SK-N-SH (cell line): ENCODE measurements around the gene MUC5AC. TPM values are rescaled to one million over a fixed set of nuclear protein-coding genes. Genes with fewer than 3 reads are reported as not detected.

Experiments used
- CTCF ChIA-PET: fragments of 300-600, 350-600 bp; formaldehyde crosslinking; extraction: SDS; loops from one replicate; lab custom pipeline; 2021; lab: Yijun Ruan, JAX
- POLR2A ChIA-PET: fragments of 350-600 bp; sonication (Branson Sonifier 250); formaldehyde crosslinking; extraction: SDS; loops from one replicate; lab custom pipeline; 2020; ENCODE audit warnings: antibody characterized with exemption, inconsistent platforms; lab: Yijun Ruan, JAX
- DNase-seq: peaks from one replicate; pipeline ENCODE4 v3.0.0; 2012
- H2AFZ ChIP-seq: fragments of 200-600 bp; sonication (generic); 2 replicates; pipeline ENCODE4 v1.8.1; 2016; ENCODE audit warnings: antibody characterized with exemption, mild to moderate bottlenecking, low read depth
- H3F3A ChIP-seq: fragments of 200-600 bp; sonication (generic); replicated peaks from 2 replicates; pipeline ENCODE3; 2016; ENCODE audit warnings: antibody characterized with exemption, mild to moderate bottlenecking; ENCODE audit not compliant: insufficient read depth
- H3K27ac ChIP-seq, 2 experiments: fragments of 200-500 bp in 1 of 2; fragments of 200-600 bp in 1 of 2; sonication (Bioruptor generic) in 1 of 2; sonication (generic), shearing (Covaris generic) in 1 of 2; 2 replicates each; pipeline versions ENCODE4 v1.5.1 to v1.6.1; 2014 to 2016; ENCODE audit warnings: low read depth in 2 of 2, inconsistent platforms in 1 of 2, low read length in 1 of 2, mild to moderate bottlenecking in 1 of 2, mixed read lengths in 1 of 2
- H3K27me3 ChIP-seq: fragments of 200-600 bp; sonication (generic), shearing (Covaris generic); 2 replicates; pipeline ENCODE4 v1.6.1; 2016; ENCODE audit warnings: mixed run types; ENCODE audit not compliant: insufficient read depth
- H3K36me3 ChIP-seq, 2 experiments: fragments of 200-500 bp in 1 of 2; fragments of 200-600 bp in 1 of 2; sonication (Bioruptor generic) in 1 of 2; sonication (generic) in 1 of 2; replicated peaks in 1 of 2; 2 replicates each; pipeline versions ENCODE3 to v1.5.1; 2014 to 2016; ENCODE audit warnings: low read length in 1 of 2, mild to moderate bottlenecking in 1 of 2; ENCODE audit not compliant: insufficient read depth in 2 of 2, control insufficient read depth in 1 of 2
- H3K4me1 ChIP-seq, 2 experiments: fragments of 200-500 bp in 1 of 2; fragments of 200-600 bp in 1 of 2; sonication (Bioruptor generic) in 1 of 2; sonication (generic), shearing (Covaris generic) in 1 of 2; 2 replicates each; pipeline versions ENCODE4 v1.5.1 to v1.6.1; 2014 to 2016; ENCODE audit warnings: low read depth in 1 of 2, low read length in 1 of 2, mixed run types in 1 of 2; ENCODE audit not compliant: insufficient read depth in 2 of 2, control insufficient read depth in 1 of 2
- H3K4me2 ChIP-seq: fragments of 200-600 bp; sonication (generic), shearing (Covaris generic); 2 replicates; pipeline ENCODE4 v1.6.1; 2017; ENCODE audit warnings: mixed run types
- H3K4me3 ChIP-seq, 2 experiments: fragments of 200-500 bp in 1 of 2; fragments of 200-600 bp in 1 of 2; sonication (Bioruptor generic) in 1 of 2; sonication (generic), shearing (Covaris generic) in 1 of 2; 2 replicates each; pipeline versions ENCODE4 v1.5.1 to v1.8.1; 2014 to 2016; ENCODE audit warnings: low read depth in 2 of 2, inconsistent platforms in 1 of 2, low read length in 1 of 2, mild to moderate bottlenecking in 1 of 2, mixed read lengths in 1 of 2, moderate library complexity in 1 of 2
- H3K79me2 ChIP-seq: fragments of 200-600 bp; sonication (generic); 2 replicates; pipeline ENCODE4 v1.8.1; 2017; ENCODE audit warnings: mild to moderate bottlenecking; ENCODE audit not compliant: insufficient read depth
- H3K9ac ChIP-seq: fragments of 200-600 bp; sonication (generic); 2 replicates; pipeline ENCODE4 v1.6.1; 2017; ENCODE audit warnings: mixed run types
- H3K9me2 ChIP-seq: fragments of 200-600 bp; sonication (generic); 2 replicates; pipeline ENCODE4 v1.6.1; 2017; ENCODE audit warnings: mixed run types
- H3K9me3 ChIP-seq: fragments of 200-600 bp; sonication (generic); 2 replicates; pipeline ENCODE4 v1.6.1; 2017; ENCODE audit warnings: mixed run types, mild to moderate bottlenecking, moderate library complexity
- H4K20me1 ChIP-seq: fragments of 200-600 bp; sonication (generic); 2 replicates; pipeline ENCODE4 v1.6.1; 2017; ENCODE audit warnings: mild to moderate bottlenecking, mixed run types; ENCODE audit not compliant: insufficient read depth
- CHD2 ChIP-seq: fragments of 150-350 bp; IDR thresholded peaks from 2 replicates; pipeline ENCODE4 v1.6.1; 2018; ENCODE audit warnings: low read length; ENCODE audit not compliant: partially characterized antibody
- ELF1 ChIP-seq: IDR thresholded peaks from 2 replicates; pipeline ENCODE4 v1.4.0; 2012
- EP300 ChIP-seq, 2 experiments: IDR thresholded peaks; 2 replicates each; pipeline versions ENCODE4 v1.4.0 to v1.6.1; 2012; ENCODE audit warnings: borderline replicate concordance in 1 of 2, low read depth in 1 of 2, low read length in 1 of 2
- FOXM1 ChIP-seq: IDR thresholded peaks from 2 replicates; pipeline ENCODE4 v1.4.0; 2012; ENCODE audit warnings: low read depth, mild to moderate bottlenecking
- GABPA ChIP-seq: IDR thresholded peaks from 2 replicates; pipeline ENCODE4 v1.4.0; 2012; ENCODE audit warnings: low read depth, mild to moderate bottlenecking
- GATA2 ChIP-seq: sonication (generic); formaldehyde crosslinking; IDR thresholded peaks from 2 replicates; pipeline ENCODE4 v1.5.0; 2020; ENCODE audit warnings: mild to moderate bottlenecking, missing genetic modification reagents
- JUND ChIP-seq: IDR thresholded peaks from 2 replicates; pipeline ENCODE4 v1.4.0; 2012
- MXI1 ChIP-seq: IDR thresholded peaks from 2 replicates; pipeline ENCODE4 v1.6.1; 2012; ENCODE audit warnings: mild to moderate bottlenecking, low read depth, low read length, improper control_type of control experiment
- POLR2AphosphoS5 ChIP-seq: IDR thresholded peaks from 2 replicates; pipeline ENCODE4 v1.6.1; 2012; ENCODE audit warnings: low read depth, low read length
- SIN3A ChIP-seq: IDR thresholded peaks from 2 replicates; pipeline ENCODE4 v1.6.1; 2012; ENCODE audit warnings: low read depth, mild to moderate bottlenecking, low read length, moderate library complexity, borderline replicate concordance
- TAF1 ChIP-seq: IDR thresholded peaks from 2 replicates; pipeline ENCODE4 v1.6.1; 2012; ENCODE audit warnings: low read depth, mild to moderate bottlenecking, low read length, moderate library complexity, borderline replicate concordance
- USF1 ChIP-seq: IDR thresholded peaks from 2 replicates; pipeline ENCODE4 v1.4.0; 2012; ENCODE audit warnings: low read depth, borderline replicate concordance
- ZBTB33 ChIP-seq: IDR thresholded peaks from 2 replicates; pipeline ENCODE4 v1.4.0; 2012; ENCODE audit warnings: low read depth, borderline replicate concordance
- WGBS: methylation state at CpG from one replicate; pipeline ENCODE4 v1.1.6; 2017; ENCODE audit warnings: low lambda C conversion rate; 5-methylcytosine and 5-hydroxymethylcytosine counted together
- polyA plus RNA-seq, 3 experiments: library from polyadenylated mRNA; depleted of rRNA; stranded (reverse); fragments of >200 nt; gene quantifications; 2 replicates each; pipeline ENCODE4 v1.2.3, GENCODE V29; 2012
- TF ChIP-seq, protein P1 (sequence below): fragments of 200-600 bp; sonication (generic); IDR thresholded peaks from 2 replicates; pipeline ENCODE4 v1.6.1; 2017; ENCODE audit warnings: antibody characterized with exemption, mild to moderate bottlenecking, moderate library complexity
- TF ChIP-seq, protein P2 (sequence below): IDR thresholded peaks from 2 replicates; pipeline ENCODE4 v1.6.1; 2012; ENCODE audit warnings: mild to moderate bottlenecking, low read depth, low read length, moderate library complexity

MUC5AC gene
- polyA plus RNA-seq, 1 of the 3 experiments (the other 2 are of a cell fraction): not detected

- Histone ChIP-seq H3K4me1 (no peaks in the 10 kb centered on the region), H3K36me3 (no peaks in the 10 kb centered on the region), H3K27me3 (no peaks in the 10 kb centered on the region), H3F3A (no peaks in the 10 kb centered on the region), H3K4me2 (no peak overlapping the region), H3K9me2 (no peaks in the 10 kb centered on the region), H3K4me3 (no peak overlapping the region), H3K79me2 (no peaks in the 10 kb centered on the region), H3K9ac (no peak overlapping the region), H4K20me1 (no peaks in the 10 kb centered on the region), H3K27ac (no peak overlapping the region), H2AFZ (no peak overlapping the region), H3K9me3 (no peaks in the 10 kb centered on the region)
- no peak for TF ChIP-seq SIN3A
- no peak for TF ChIP-seq JUND
- TF ChIP-seq USF1: no peak
- TF ChIP-seq GABPA: no peak
- no peak for TF ChIP-seq MXI1
- TF ChIP-seq FOXM1: no peak
- TF ChIP-seq POLR2AphosphoS5: no peak
- TF ChIP-seq, protein P1, sequence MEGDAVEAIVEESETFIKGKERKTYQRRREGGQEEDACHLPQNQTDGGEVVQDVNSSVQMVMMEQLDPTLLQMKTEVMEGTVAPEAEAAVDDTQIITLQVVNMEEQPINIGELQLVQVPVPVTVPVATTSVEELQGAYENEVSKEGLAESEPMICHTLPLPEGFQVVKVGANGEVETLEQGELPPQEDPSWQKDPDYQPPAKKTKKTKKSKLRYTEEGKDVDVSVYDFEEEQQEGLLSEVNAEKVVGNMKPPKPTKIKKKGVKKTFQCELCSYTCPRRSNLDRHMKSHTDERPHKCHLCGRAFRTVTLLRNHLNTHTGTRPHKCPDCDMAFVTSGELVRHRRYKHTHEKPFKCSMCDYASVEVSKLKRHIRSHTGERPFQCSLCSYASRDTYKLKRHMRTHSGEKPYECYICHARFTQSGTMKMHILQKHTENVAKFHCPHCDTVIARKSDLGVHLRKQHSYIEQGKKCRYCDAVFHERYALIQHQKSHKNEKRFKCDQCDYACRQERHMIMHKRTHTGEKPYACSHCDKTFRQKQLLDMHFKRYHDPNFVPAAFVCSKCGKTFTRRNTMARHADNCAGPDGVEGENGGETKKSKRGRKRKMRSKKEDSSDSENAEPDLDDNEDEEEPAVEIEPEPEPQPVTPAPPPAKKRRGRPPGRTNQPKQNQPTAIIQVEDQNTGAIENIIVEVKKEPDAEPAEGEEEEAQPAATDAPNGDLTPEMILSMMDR: no peak
- no peak for TF ChIP-seq CHD2
- TF ChIP-seq EP300 (IDR thresholded peaks at IDR 0.05; ENCODE audit: borderline replicate concordance in 1 of 2, low read depth in 1 of 2, low read length in 1 of 2): no peak
- ChIA-PET CTCF (no interaction called here), POLR2A (no interaction called here)
- WGBS: 34% methylated on average over 9 of the region's 19 CpGs
- peak; percentile 12 for DNase-seq
Observed at GRCh38 chr11:1167751-1168231, 10.0 kb downstream of the MUC5AC start.

GRCh38 chr11:1168256-1168655 is 10.5 kb downstream of the MUC5AC start:
- Histone ChIP-seq H3K4me2 (no peak overlapping the region), H3K4me1 (no peaks in the 10 kb centered on the region), H3K27me3 (no peaks in the 10 kb centered on the region), H3K36me3 (no peaks in the 10 kb centered on the region), H3K27ac (no peak overlapping the region), H3F3A (peaks cover under 1% of the 10 kb centered on the region), H3K9ac (no peak overlapping the region), H2AFZ (no peak overlapping the region), H3K9me3 (no peaks in the 10 kb centered on the region), H4K20me1 (no peaks in the 10 kb centered on the region), H3K9me2 (no peaks in the 10 kb centered on the region), H3K4me3 (no peak overlapping the region), H3K79me2 (no peaks in the 10 kb centered on the region)
- ChIA-PET CTCF (no interaction called here), POLR2A (no interaction called here)
- WGBS: 63% methylated on average over 11 of the region's 11 CpGs
- DNase-seq: peak; percentile 9
- TF ChIP-seq, protein P1: no peak
- no peak for TF ChIP-seq ELF1
- no peak for TF ChIP-seq GABPA
- TF ChIP-seq TAF1: no peak
- TF ChIP-seq GATA2 (CRISPR knock-in tag): no peak
- no peak for TF ChIP-seq JUND
- TF ChIP-seq SIN3A: no peak
- no peak for TF ChIP-seq FOXM1
- no peak for TF ChIP-seq USF1
- TF ChIP-seq ZBTB33: no peak
- TF ChIP-seq, protein P2, sequence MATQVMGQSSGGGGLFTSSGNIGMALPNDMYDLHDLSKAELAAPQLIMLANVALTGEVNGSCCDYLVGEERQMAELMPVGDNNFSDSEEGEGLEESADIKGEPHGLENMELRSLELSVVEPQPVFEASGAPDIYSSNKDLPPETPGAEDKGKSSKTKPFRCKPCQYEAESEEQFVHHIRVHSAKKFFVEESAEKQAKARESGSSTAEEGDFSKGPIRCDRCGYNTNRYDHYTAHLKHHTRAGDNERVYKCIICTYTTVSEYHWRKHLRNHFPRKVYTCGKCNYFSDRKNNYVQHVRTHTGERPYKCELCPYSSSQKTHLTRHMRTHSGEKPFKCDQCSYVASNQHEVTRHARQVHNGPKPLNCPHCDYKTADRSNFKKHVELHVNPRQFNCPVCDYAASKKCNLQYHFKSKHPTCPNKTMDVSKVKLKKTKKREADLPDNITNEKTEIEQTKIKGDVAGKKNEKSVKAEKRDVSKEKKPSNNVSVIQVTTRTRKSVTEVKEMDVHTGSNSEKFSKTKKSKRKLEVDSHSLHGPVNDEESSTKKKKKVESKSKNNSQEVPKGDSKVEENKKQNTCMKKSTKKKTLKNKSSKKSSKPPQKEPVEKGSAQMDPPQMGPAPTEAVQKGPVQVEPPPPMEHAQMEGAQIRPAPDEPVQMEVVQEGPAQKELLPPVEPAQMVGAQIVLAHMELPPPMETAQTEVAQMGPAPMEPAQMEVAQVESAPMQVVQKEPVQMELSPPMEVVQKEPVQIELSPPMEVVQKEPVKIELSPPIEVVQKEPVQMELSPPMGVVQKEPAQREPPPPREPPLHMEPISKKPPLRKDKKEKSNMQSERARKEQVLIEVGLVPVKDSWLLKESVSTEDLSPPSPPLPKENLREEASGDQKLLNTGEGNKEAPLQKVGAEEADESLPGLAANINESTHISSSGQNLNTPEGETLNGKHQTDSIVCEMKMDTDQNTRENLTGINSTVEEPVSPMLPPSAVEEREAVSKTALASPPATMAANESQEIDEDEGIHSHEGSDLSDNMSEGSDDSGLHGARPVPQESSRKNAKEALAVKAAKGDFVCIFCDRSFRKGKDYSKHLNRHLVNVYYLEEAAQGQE: no peak
